DOHH2 (cell line): ENCODE data around the gene TMEM126B.
"Not testable (repeated sequence)": the region's sequence is repeated elsewhere in the genome, so short reads cannot be mapped to it uniquely, and the experiment has no call there.

Source experiments
- H3F3A ChIP-seq: fragments of 200-600 bp; sonication (generic), shearing (Covaris generic); 2 replicates; pipeline ENCODE4 v1.6.0; 2016; ENCODE audit warnings: antibody characterized with exemption, mild to moderate bottlenecking; ENCODE audit not compliant: control insufficient read depth, insufficient read depth
- H3K27ac ChIP-seq: fragments of 200-600 bp; sonication (generic); 2 replicates; pipeline ENCODE4 v1.5.1; 2014; ENCODE audit warnings: low read depth, mild to moderate bottlenecking, low read length, moderate library complexity
- H3K27me3 ChIP-seq: fragments of 200-600 bp; sonication (generic); 2 replicates; pipeline ENCODE4 v1.6.1; 2014; ENCODE audit warnings: mild to moderate bottlenecking, low read length, mixed read lengths; ENCODE audit not compliant: control insufficient read depth
- H3K36me3 ChIP-seq: fragments of 200-600 bp; sonication (generic); 2 replicates; pipeline ENCODE4 v1.6.1; 2014; ENCODE audit warnings: mild to moderate bottlenecking, low read length, moderate library complexity, mixed read lengths; ENCODE audit not compliant: control insufficient read depth
- H3K4me1 ChIP-seq: fragments of 200-600 bp; sonication (generic); 2 replicates; pipeline ENCODE4 v1.6.1; 2014; ENCODE audit warnings: mild to moderate bottlenecking, low read length, mixed read lengths; ENCODE audit not compliant: control insufficient read depth
- H3K4me2 ChIP-seq: fragments of 200-600 bp; sonication (generic); 2 replicates; pipeline ENCODE4 v1.6.0; 2014; ENCODE audit warnings: mild to moderate bottlenecking, low read length, moderate library complexity
- H3K4me3 ChIP-seq: fragments of 200-600 bp; sonication (generic); 2 replicates; pipeline ENCODE4 v1.5.1; 2014; ENCODE audit warnings: mild to moderate bottlenecking, low read length, mixed read lengths
- H3K79me2 ChIP-seq: fragments of 200-600 bp; sonication (generic); 2 replicates; pipeline ENCODE4 v1.6.1; 2014; ENCODE audit warnings: mild to moderate bottlenecking, low read length, mixed read lengths; ENCODE audit not compliant: control insufficient read depth
- H3K9me2 ChIP-seq: fragments of 200-600 bp; sonication (generic); replicated peaks from 2 replicates; pipeline ENCODE4 v1.6.1; 2014; ENCODE audit warnings: mild to moderate bottlenecking, low read length, mixed read lengths; ENCODE audit not compliant: control insufficient read depth
- H3K9me3 ChIP-seq: fragments of 200-600 bp; sonication (generic); 2 replicates; pipeline ENCODE4 v1.6.1; 2014; ENCODE audit warnings: antibody characterized with exemption, low read length, mixed read lengths; ENCODE audit not compliant: control insufficient read depth, insufficient read depth
- H4K20me1 ChIP-seq: fragments of 200-600 bp; sonication (generic); 2 replicates; pipeline ENCODE4 v1.6.0; 2014; ENCODE audit warnings: low read depth, mild to moderate bottlenecking, antibody characterized with exemption, low read length, moderate library complexity; ENCODE audit not compliant: control insufficient read depth, insufficient read depth
- CTCF ChIP-seq: fragments of 200-600 bp; sonication (generic); IDR thresholded peaks from one replicate; pipeline ENCODE4 v1.5.1; 2014; ENCODE audit warnings: antibody characterized with exemption, mild to moderate bottlenecking, low read depth, low read length; ENCODE audit not compliant: poor library complexity, severe bottlenecking
- EZH2phosphoT487 ChIP-seq: fragments of 200-600 bp; sonication (generic); IDR thresholded peaks from 2 replicates; pipeline ENCODE4 v1.6.1; 2017; ENCODE audit warnings: borderline replicate concordance, mild to moderate bottlenecking, antibody characterized with exemption, low read length, moderate library complexity, mixed read lengths

The TMEM126B gene

GRCh38 chr11:85611643-85612042, 16.8 kb upstream of the TMEM126B start:
- H4K20me1 ChIP-seq, result not testable (repeated sequence)

DNA sequence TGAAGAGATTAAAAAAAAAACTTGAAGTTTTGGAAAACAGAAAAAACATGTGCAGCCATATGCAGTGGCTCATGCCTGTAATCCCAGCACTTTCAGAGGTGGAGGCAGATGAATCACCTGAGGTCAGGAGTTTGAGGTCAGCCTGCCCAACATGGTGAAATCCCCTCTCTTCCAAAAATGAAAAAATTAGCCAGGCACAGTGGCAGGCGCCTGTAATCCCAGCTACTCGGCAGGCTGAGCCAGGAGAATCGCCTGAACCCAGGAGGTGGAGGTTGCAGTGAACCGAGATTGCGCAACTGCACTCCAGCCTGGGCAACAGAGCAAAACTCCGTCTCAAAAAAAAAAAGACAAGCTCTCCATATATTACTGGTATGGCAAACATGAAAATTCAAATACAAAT, 8.9 kb upstream of the TMEM126B start:
- TF ChIP-seq EZH2phosphoT487 (no peak), CTCF (no peak)

More at GRCh38 chr11:85611643-85612042, 16.8 kb upstream of the TMEM126B start:
- H3K27ac ChIP-seq, H3K4me3 ChIP-seq, H3K9me2 ChIP-seq, H3K4me2 ChIP-seq, H3K4me1 ChIP-seq, H3K79me2 ChIP-seq, H3K27me3 ChIP-seq, H3K36me3 ChIP-seq, H3K9me3 ChIP-seq, H3F3A ChIP-seq: not testable (repeated sequence)

GRCh38 chr11:85620256-85620655, 8.1 kb upstream of the TMEM126B start:
- no peaks in the 10 kb centered on the region for H3K79me2 ChIP-seq
- no peak overlapping the region for H3K27ac ChIP-seq
- 0 out of 2 replicates have a peak, but pooled peaks cover 3% of the 10 kb centered on the region for H3K4me1 ChIP-seq
- H3K4me3 ChIP-seq, result no peak overlapping the region
- H3F3A ChIP-seq, result no peaks in the 10 kb centered on the region
- H4K20me1 ChIP-seq, result no peaks in the 10 kb centered on the region
- TF ChIP-seq EZH2phosphoT487, result no peak
- no peak for TF ChIP-seq CTCF
- H3K4me2 ChIP-seq, result no peak overlapping the region
- H3K9me2 ChIP-seq, result no peaks in the 10 kb centered on the region
- no peaks in the 10 kb centered on the region for H3K36me3 ChIP-seq
- no peaks in the 10 kb centered on the region for H3K9me3 ChIP-seq
- no peaks in the 10 kb centered on the region for H3K27me3 ChIP-seq

More for the DNA sequence above, 8.9 kb upstream of the TMEM126B start:
- Histone ChIP-seq H3K4me1 (no peaks in the 10 kb centered on the region), H3K79me2 (no peaks in the 10 kb centered on the region), H4K20me1 (no peaks in the 10 kb centered on the region), H3K4me2 (no peak overlapping the region), H3F3A (no peaks in the 10 kb centered on the region), H3K27ac (no peak overlapping the region), H3K27me3 (no peaks in the 10 kb centered on the region), H3K9me2 (no peaks in the 10 kb centered on the region), H3K9me3 (no peaks in the 10 kb centered on the region), H3K4me3 (no peak overlapping the region), H3K36me3 (no peaks in the 10 kb centered on the region)

DNA sequence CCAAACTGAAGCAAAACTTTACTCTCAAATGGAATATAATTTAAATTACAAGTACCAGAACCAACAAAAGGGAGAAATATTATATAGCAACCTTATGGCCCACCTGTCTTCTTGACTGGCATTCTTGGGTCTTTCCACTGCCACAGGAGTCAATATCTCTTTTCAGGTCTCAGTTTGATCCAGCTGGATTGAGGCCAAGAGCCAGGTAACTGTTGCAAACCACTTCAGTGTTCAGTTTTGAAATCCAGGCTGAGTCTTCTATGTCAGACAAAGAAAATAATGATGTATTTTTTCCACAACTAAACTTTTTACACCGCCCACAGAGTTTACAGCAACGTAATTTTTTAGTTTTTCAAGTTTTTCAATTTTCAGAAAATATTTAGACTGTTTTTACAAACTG, 1.9 kb upstream of the TMEM126B start:
- H3K9me2 ChIP-seq, result no peaks in the 10 kb centered on the region
- H3K4me3 ChIP-seq, result peak overlapping the region; percentile 97; the same call in 1 of the 2 replicates
- peaks cover 4% of the 10 kb centered on the region; the same call in 1 of the 2 replicates for H3F3A ChIP-seq
- peaks cover 36% of the 10 kb centered on the region for H3K79me2 ChIP-seq
- peaks cover 31% of the 10 kb centered on the region for H3K4me1 ChIP-seq
- H3K27me3 ChIP-seq, result no peaks in the 10 kb centered on the region
- no peaks in the 10 kb centered on the region for H3K9me3 ChIP-seq
- peak overlapping the region; percentile 93 for H3K4me2 ChIP-seq
- H3K27ac ChIP-seq, result no peak overlapping the region
- no peak for TF ChIP-seq EZH2phosphoT487
- no peak for TF ChIP-seq CTCF
- H4K20me1 ChIP-seq, result no peaks in the 10 kb centered on the region
- peaks cover 11% of the 10 kb centered on the region for H3K36me3 ChIP-seq
